Thyroid gland (tissue), 4 donors: ENCODE results near the gene GARIN5A. TPM values are rescaled to one million over a fixed set of nuclear protein-coding genes. Genes with fewer than 3 reads are reported as not detected.

ENCODE experiments used
- DNase-seq, 2 donors: peaks; one replicate each; pipeline ENCODE4 v3.0.0-alpha.2; 2019
- H3K27ac ChIP-seq, 3 donors: fragments of 200-600 bp; sonication (generic); 1 replicate in 2 of 3; 2 replicates in 1 of 3; pipeline ENCODE4 v1.5.1; 2016 to 2019; ENCODE audit warnings: mild to moderate bottlenecking in 1 of 3, moderate library complexity in 1 of 3
- H3K27me3 ChIP-seq: fragments of 200-600 bp; sonication (generic); one replicate; pipeline ENCODE4 v1.5.1; 2019
- H3K36me3 ChIP-seq, 2 donors: fragments of 200-600 bp; sonication (generic); one replicate each; pipeline ENCODE4 v1.5.1; 2016 to 2019
- H3K4me1 ChIP-seq, 2 donors: fragments of 200-600 bp; sonication (generic); one replicate each; pipeline ENCODE4 v1.5.1; 2017 to 2019
- H3K4me3 ChIP-seq, 3 donors: fragments of 200-600 bp; sonication (generic); replicated peaks in 1 of 3; 1 replicate in 2 of 3; 2 replicates in 1 of 3; pipeline ENCODE4 v1.5.1; 2016; ENCODE audit warnings: mild to moderate bottlenecking in 1 of 3
- H3K9me3 ChIP-seq: fragments of 200-600 bp; sonication (generic); one replicate; pipeline ENCODE4 v1.5.1; 2017
- CTCF ChIP-seq, 6 experiments: fragments of 200-600 bp in 3 of 6; fragments of 450-650 bp in 3 of 6; sonication (generic) in 3 of 6; IDR thresholded peaks; one replicate each; pipeline ENCODE4 v1.5.1; 2016 to 2019; ENCODE audit warnings: antibody characterized with exemption in 6 of 6, mild to moderate bottlenecking in 2 of 6, inconsistent platforms in 1 of 6, moderate library complexity in 1 of 6
- POLR2A ChIP-seq, 2 donors: fragments of 450-650 bp; IDR thresholded peaks; one replicate each; pipeline ENCODE4 v1.6.1; 2017; ENCODE audit warnings: antibody characterized with exemption in 2 of 2, mild to moderate bottlenecking in 2 of 2, moderate library complexity in 1 of 2
- WGBS, 2 donors: methylation state at CpG; one replicate each; pipeline ENCODE4 v1.1.5; 2017; 5-methylcytosine and 5-hydroxymethylcytosine counted together
- intact Hi-C: fragments of 100-400 bp; cut with DNase I; formaldehyde crosslinking; loops from one replicate; pipeline ENCODE4 v1.15.1; 2023
- total RNA-seq, 4 donors: library from RNA; depleted of rRNA; stranded (reverse); fragments of >200 nt; gene quantifications; one replicate each; pipeline ENCODE4 v1.2.3, GENCODE V29; 2016

The GARIN5A gene
- total RNA-seq, 4 donors from 2014 or later, result 1.4 to 8.1 (median 5.0) TPM

- WGBS, 2 donors, result 82 to 83% methylated on average over 11 of the region's 11 CpGs
- intact Hi-C loops, result no loop called here
- TF ChIP-seq CTCF (IDR thresholded peaks at IDR 0.05) (peak in 3 of 6 experiments; percentile 14 to 54 (median 21)), POLR2A (IDR thresholded peaks at IDR 0.05) (no peak)
- Histone ChIP-seq H3K4me1 (peaks cover 29 to 30% of the 10 kb centered on the region in 2 donors), H3K27ac (no peak overlapping the region), H3K4me3 (peak overlapping the region in 1 of 3 donors; percentile 11), H3K9me3 (no peaks in the 10 kb centered on the region), H3K36me3 (no peaks in the 10 kb centered on the region), H3K27me3 (no peaks in the 10 kb centered on the region)
- DNase-seq, result no peak
These were observed 21.8 kb upstream of the GARIN5A start for GRCh38 chr19:50498219-50499056.

- TF ChIP-seq POLR2A (IDR thresholded peaks at IDR 0.05), result no peak
- TF ChIP-seq CTCF (IDR thresholded peaks at IDR 0.05), result no peak
- peak overlapping the region in 1 of 3 donors; percentile 6 for H3K4me3 ChIP-seq
- intact Hi-C loops, result no loop called here
- H3K9me3 ChIP-seq, result no peaks in the 10 kb centered on the region
- H3K27ac ChIP-seq, result peak overlapping the region; percentile 50 to 74 (median 71)
- peaks cover 21 to 26% of the 10 kb centered on the region in 2 donors for H3K4me1 ChIP-seq
- H3K36me3 ChIP-seq, result no peaks in the 10 kb centered on the region
- no peak for DNase-seq
- no peaks in the 10 kb centered on the region for H3K27me3 ChIP-seq
- 64 to 73% methylated on average over 8 of the region's 8 CpGs for WGBS, 2 donors
These were observed 20.4 kb upstream of the GARIN5A start for GRCh38 chr19:50497022-50497405.

- H3K27ac ChIP-seq, result peak overlapping the region; percentile 50 to 74 (median 71)
- intact Hi-C loops, result no loop called here
- H3K27me3 ChIP-seq, result no peaks in the 10 kb centered on the region
- no peak overlapping the region for H3K4me3 ChIP-seq
- no peaks in the 10 kb centered on the region for H3K9me3 ChIP-seq
- H3K4me1 ChIP-seq, result peaks cover 17 to 22% of the 10 kb centered on the region in 2 donors
- 68 to 73% methylated on average over 24 to 27 of the region's 30 CpGs for WGBS, 2 donors
- TF ChIP-seq POLR2A (IDR thresholded peaks at IDR 0.05), result peak in 1 of 2 donors; percentile 57
- peak in 1 of 6 experiments; percentile 10 for TF ChIP-seq CTCF (IDR thresholded peaks at IDR 0.05)
- no peaks in the 10 kb centered on the region for H3K36me3 ChIP-seq
- DNase-seq, result peak; percentile 89 to 90
These were observed 19.8 kb upstream of the GARIN5A start for GRCh38 chr19:50496189-50497021.

DNA sequence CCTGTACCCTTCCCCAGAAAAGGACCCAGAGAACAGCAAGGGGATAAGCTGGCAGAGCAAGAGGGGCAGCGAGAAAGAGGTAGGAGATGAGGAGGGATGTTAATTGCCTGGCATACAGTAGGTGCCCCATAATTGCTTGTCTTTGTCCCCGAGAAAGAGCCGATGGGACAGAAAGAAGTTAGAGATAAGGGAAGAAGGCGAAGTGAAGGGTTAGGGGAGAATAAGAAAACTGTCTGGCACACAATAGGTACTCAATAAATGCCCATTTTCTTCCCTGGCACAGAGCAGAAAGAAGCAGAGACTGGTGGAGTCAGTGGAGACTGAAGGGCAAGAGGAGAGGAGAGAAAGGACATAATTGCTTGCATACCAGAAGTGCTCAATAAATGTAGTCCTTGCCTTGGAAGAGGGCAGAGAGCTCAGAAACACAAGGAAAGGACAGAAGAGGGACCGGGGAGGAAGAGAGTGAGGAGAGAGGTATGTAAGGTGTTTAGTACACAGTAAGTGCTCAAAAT is 18.4 kb upstream of the GARIN5A start:
- no peak for DNase-seq
- Histone ChIP-seq H3K36me3 (no peaks in the 10 kb centered on the region), H3K4me3 (no peak overlapping the region), H3K27ac (no peak overlapping the region), H3K4me1 (peaks cover 4 to 12% of the 10 kb centered on the region in 2 donors), H3K27me3 (no peaks in the 10 kb centered on the region), H3K9me3 (no peaks in the 10 kb centered on the region)
- intact Hi-C loops, result no loop called here
- TF ChIP-seq CTCF (IDR thresholded peaks at IDR 0.05), result no peak
- no peak for TF ChIP-seq POLR2A (IDR thresholded peaks at IDR 0.05)
- WGBS, 2 donors, result 90 to 93% methylated on average over 5 of the region's 5 CpGs
